ENCODE measurements around the gene L3MBTL4. TPM values are rescaled to one million over a fixed set of nuclear protein-coding genes. Genes with fewer than 3 reads are reported as not detected.

Gene L3MBTL4
- total RNA-seq, 2 donors from 2014 or later, result 0.27 to 5.3 TPM

DNA sequence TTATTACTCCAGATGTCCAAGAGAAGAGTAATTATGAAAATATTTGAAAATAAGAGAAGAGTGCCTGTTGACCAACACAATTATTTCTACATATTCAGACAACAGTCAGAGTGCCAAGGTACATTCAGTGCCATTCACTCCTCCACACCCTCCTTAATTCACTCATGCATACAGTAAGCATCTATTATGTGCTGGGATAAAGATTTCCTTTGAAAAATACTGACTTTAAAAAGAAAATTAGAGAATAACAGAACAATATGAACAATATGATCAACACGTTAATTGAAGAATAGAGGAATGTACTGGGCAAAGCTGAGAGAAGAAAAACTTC, 203.6 kb downstream of the L3MBTL4 start:
- ATAC-seq (ENCODE audit: insufficient number of reproducible peaks, low FRiP score, low read depth), result no peak
- Histone ChIP-seq H3K27ac (no peak overlapping the region), H3K4me1 (ENCODE audit: control insufficient read depth in 1 of 2, low read depth in 2 of 2) (no peaks in the 10 kb centered on the region), H3K27me3 (replicated peaks; ENCODE audit: insufficient read depth) (no peaks in the 10 kb centered on the region), H3K9me3 (no peaks in the 10 kb centered on the region), H3K36me3 (no peaks in the 10 kb centered on the region), H3K4me3 (no peak overlapping the region)
- no peak for DNase-seq (ENCODE audit: low spot score)
- TF ChIP-seq CTCF (IDR thresholded peaks at IDR 0.05), result no peak

DNA sequence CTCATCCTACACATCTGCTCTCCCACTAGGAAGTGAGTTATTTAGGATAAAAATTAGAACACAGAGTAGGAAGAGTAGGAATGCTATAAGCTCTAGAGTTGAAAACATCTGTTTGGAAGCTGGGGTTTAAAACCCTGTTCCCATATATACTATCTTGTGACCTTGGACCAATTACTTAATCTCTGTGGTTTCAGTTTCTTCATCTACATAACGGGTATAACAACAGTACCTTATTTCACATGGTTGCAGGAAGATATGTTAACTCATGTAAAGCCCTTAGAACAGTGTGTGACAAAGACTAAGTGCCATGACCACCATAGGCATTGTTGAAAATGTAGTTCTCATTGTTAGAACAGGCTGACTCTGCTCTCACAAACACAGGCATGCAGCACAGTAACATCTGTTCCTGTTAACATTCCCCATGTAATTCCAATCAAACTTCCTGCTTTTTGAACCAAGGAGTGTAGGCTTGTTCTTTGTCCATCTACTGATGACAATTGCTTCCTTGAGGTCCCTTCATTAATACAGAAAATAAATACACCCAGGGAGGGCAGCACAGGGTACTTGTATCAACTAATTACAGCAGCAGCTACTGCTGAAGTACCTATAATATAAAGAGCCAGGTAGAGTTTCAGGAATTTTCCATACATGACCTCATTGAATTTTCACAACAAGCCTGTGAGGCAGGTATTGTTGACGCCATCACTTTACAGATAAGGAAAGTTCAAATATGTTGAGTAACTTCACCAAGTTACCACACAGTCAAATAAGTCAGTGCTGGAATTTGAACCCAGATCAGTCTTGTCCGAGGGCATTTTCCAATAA, 204.2 kb downstream of the L3MBTL4 start:
- TF ChIP-seq CTCF (IDR thresholded peaks at IDR 0.05), result no peak
- no peaks in the 10 kb centered on the region for H3K9me3 ChIP-seq
- no peaks in the 10 kb centered on the region for H3K36me3 ChIP-seq
- H3K27ac ChIP-seq, result no peak overlapping the region
- no peak for DNase-seq (ENCODE audit: low spot score)
- H3K4me1 ChIP-seq (ENCODE audit: control insufficient read depth in 1 of 2, low read depth in 2 of 2), result no peaks in the 10 kb centered on the region
- H3K4me3 ChIP-seq, result no peak overlapping the region
- no peaks in the 10 kb centered on the region for H3K27me3 ChIP-seq (replicated peaks; ENCODE audit: insufficient read depth)
- ATAC-seq (ENCODE audit: insufficient number of reproducible peaks, low FRiP score, low read depth), result no peak

- no peak overlapping the region for H3K27ac ChIP-seq
- H3K4me1 ChIP-seq (ENCODE audit: control insufficient read depth in 1 of 2, low read depth in 2 of 2), result no peaks in the 10 kb centered on the region
- no peaks in the 10 kb centered on the region for H3K9me3 ChIP-seq
- H3K36me3 ChIP-seq, result no peaks in the 10 kb centered on the region
- ATAC-seq (ENCODE audit: insufficient number of reproducible peaks, low FRiP score, low read depth) (no peak), DNase-seq (ENCODE audit: low spot score) (no peak)
- no peak overlapping the region for H3K4me3 ChIP-seq
- no peak for TF ChIP-seq CTCF (IDR thresholded peaks at IDR 0.05)
- no peaks in the 10 kb centered on the region for H3K27me3 ChIP-seq (replicated peaks; ENCODE audit: insufficient read depth)
Measured at GRCh38 chr18:6207941-6208340, 206.8 kb downstream of the L3MBTL4 start.

GRCh38 chr18:6207116-6207515, 207.6 kb downstream of the L3MBTL4 start:
- Histone ChIP-seq H3K4me1 (ENCODE audit: control insufficient read depth in 1 of 2, low read depth in 2 of 2) (no peaks in the 10 kb centered on the region), H3K27me3 (replicated peaks; ENCODE audit: insufficient read depth) (no peaks in the 10 kb centered on the region), H3K27ac (no peak overlapping the region), H3K9me3 (no peaks in the 10 kb centered on the region), H3K4me3 (no peak overlapping the region), H3K36me3 (no peaks in the 10 kb centered on the region)
- no peak for TF ChIP-seq CTCF (IDR thresholded peaks at IDR 0.05)
- DNase-seq (ENCODE audit: low spot score) (no peak), ATAC-seq (ENCODE audit: insufficient number of reproducible peaks, low FRiP score, low read depth) (no peak)

DNA sequence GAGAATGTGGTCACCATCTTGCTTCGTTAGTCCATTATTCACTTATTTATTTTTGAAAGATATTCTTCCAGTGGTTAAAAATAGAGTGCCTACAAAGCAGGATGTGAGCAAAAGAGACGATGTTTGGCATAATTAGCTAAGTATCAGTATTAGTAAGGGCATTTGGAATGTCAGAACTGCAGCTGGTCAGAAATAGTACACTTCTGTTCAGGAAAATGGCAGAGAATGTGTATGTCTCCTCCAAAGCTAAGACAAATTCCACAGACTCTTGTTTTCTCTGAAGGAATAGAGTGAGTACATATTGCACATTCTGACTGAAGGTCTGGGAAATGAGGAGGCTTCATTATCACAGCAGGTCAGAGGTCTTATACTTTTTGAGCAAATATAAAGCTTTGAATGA, 209.0 kb downstream of the L3MBTL4 start:
- ATAC-seq (ENCODE audit: insufficient number of reproducible peaks, low FRiP score, low read depth) (no peak), DNase-seq (ENCODE audit: low spot score) (no peak)
- Histone ChIP-seq H3K36me3 (no peaks in the 10 kb centered on the region), H3K4me1 (ENCODE audit: control insufficient read depth in 1 of 2, low read depth in 2 of 2) (no peaks in the 10 kb centered on the region), H3K27me3 (replicated peaks; ENCODE audit: insufficient read depth) (no peaks in the 10 kb centered on the region), H3K9me3 (no peaks in the 10 kb centered on the region), H3K4me3 (no peak overlapping the region), H3K27ac (no peak overlapping the region)
- no peak for TF ChIP-seq CTCF (IDR thresholded peaks at IDR 0.05)
